ENCODE data around the gene DUSP8.

GRCh38 chr11:1556278-1556902 lies 15.7 kb downstream of the DUSP8 start:
- TF ChIP-seq CTCF (IDR thresholded peaks at IDR 0.05; ENCODE audit: low read length) (no peak), EZH2 (IDR thresholded peaks at IDR 0.05; ENCODE audit: borderline replicate concordance, low read length) (no peak)

Data from OCI-LY1 (cell line).